GM12873 (cell line): ENCODE data around the gene POU3F1.

Experiments
- CTCF ChIP-seq: IDR thresholded peaks from 2 replicates; pipeline ENCODE4 v1.5.1; 2012; ENCODE audit warnings: low read depth, mild to moderate bottlenecking, moderate library complexity, low read length, control low read depth; ENCODE audit not compliant: insufficient read depth; ENCODE audit errors: missing control alignments

Gene POU3F1

DNA sequence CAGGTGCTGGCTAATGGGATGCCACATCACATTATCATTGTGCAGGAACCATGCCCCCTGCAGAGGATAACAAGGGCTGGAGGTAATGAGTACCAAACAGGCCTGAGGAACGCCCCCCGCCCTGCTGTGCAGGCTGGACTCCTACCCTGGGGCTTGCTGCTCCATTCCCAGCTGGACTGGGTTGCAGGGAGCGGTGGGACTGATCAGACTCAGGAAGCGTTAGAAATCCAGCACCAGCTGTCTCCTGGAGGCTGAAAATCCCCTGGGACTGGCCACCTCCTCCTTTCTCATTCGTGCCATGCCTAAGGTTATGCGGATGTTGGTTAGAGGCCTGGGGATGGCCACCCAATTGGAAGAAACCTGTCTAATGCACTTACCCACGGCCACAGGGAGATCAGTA is 36.9 kb upstream of the POU3F1 start:
- TF ChIP-seq CTCF, result no peak

DNA sequence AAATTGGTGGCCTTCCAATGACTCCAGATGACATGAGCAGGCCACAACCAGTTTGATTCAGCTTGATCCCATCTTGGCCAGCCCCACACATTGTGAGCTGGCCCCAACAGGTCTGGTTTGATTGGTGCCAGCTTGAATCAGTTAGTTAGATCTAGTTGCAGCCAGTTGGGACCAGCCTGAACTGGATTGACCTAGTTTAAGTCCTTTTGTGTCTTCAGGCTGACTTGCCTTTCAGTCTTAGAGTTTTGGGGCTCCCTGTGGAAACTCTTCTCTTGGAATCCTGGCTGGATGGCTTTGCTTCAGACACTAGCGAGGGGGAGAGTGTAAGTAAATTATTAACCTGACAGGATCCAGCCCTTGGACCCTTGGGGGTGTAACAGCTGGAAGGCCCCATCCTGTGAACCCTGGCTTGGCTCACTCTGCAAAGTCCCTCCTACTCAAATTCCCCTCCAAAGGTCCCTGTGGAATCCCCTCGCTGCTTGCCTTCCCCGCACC is 36.2 kb upstream of the POU3F1 start:
- no peak for TF ChIP-seq CTCF

GRCh38 chr1:38079019-38079418 is 32.4 kb upstream of the POU3F1 start:
- no peak for TF ChIP-seq CTCF

DNA sequence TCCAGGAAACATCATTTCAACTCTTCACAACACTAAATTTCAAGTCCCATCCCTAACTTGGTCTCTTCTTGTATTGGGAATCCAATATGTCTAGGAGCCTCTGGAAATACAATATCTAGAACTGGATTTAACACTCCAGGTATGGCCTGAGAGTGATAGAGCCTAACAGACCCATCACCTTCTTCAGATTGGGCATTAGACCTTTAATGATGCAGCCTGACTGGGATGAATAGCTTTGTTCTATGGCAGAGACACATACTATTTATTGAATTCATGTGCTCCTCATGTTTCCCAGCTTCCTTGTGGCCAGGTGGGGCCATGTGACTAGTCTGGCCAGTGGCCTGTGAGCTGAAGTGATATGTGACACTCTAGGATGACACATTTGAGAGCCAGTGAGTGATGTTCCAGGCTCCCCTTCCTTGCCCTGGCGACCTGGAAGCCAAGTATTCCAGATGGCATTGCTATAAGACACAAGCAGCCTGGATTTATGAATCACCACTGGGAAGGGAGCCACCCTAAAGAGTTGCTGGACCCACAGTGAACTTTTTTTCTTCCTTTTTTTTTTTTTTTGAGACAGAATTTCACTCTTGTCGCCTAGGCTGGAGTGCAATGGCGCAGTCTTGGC is 31.0 kb upstream of the POU3F1 start:
- TF ChIP-seq CTCF, result no peak

DNA sequence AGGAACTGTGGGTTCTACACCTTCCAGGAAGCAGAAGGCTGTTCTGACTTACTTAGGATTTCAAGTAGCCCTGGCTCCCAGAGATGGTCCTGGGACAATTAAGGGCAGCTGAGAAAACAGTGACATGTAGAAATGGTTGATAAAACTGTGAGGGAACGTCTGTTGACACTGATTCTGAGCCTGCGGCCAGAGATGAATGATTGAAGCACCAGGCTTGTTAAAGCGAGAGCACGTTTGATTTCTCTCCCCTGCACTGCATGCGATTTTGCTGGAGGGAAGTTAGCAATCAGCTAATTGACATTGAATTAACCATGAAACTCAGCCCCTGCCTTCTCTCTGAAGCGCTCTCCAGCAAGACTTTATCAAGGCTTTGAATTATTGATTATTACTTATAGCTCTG is 29.9 kb upstream of the POU3F1 start:
- TF ChIP-seq CTCF, result no peak

DNA sequence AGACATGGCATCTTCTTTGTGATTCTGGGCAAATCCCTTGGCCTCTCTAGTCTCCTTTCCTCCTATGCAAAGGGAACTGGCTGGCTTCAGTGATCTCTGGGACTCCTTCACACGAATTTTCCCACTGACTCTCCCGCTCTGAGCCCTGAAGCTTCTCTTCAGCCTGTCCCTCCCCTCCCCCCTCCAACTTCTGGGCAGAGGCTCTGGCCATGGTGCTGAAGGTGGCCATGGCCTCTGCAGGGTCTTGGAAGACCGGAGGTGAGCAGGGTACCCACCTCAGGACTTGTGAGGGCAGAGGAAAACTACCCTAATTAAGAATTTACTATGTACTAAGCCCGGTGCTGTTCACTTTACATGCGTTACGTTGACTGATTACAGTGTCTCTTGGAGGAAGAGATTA is 29.4 kb upstream of the POU3F1 start:
- TF ChIP-seq CTCF, result no peak

GRCh38 chr1:38075191-38075590 is 28.6 kb upstream of the POU3F1 start:
- no peak for TF ChIP-seq CTCF
